Left hindlimb (tissue), 1 donor: Measurements from ENCODE around the gene B3GAT3.
"Not testable (repeated sequence)": the region's sequence is repeated elsewhere in the genome, so short reads cannot be mapped to it uniquely, and the experiment has no call there.

Source experiments
- DNase-seq: peaks from one replicate; pipeline ENCODE4 v3.0.0-alpha.2; 2018

Gene B3GAT3

DNA sequence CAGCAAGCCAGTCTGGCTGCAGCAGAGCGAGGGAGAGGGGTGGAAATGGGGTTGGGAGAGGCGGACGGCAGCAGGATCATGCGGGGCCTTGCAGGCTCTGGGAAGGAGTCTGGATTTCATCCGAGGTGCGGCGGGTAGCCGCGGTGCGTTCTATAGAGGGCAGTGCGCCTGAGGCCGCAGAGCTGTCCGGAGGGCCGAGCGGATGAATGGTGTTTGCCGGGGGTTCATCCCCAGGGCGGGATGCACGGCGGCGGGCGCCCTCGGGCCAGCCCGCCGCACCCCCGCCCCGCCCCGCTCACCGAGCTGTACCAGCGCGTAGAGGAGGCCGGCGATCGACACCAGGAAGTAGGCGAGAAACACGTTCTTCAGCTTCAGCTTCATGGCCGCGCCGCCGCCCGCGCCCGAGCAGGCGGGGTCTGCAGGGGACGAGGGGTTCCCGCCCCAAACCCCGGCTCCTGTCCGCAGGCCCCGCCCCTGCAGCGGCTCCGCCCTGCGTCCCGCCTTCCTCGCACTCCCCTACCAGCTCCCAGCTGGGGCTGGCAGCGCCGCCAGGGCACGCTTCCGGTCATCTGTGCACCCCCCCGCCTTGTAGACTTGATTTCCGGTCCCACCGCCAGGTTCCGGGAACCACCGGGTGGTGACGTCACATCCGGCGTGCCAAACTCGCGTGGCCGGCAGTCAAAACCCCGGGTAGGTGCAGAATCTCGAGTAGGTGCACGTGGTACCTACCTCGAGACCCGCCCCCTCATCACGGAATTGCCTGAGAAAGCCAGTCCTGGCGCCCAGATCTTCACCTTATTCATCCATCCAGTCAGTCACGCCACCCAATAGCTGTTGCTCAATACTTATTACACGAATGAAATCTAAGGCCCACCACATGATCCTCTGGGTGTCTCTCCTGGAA is at the start of gene B3GAT3:
TSS of gene B3GAT3 (minus strand) at position 420 of the 904 bp plus-strand sequence. CDS start at position 381, 39 bp downstream.
- peak; percentile 98 for DNase-seq

- DNase-seq = no peak
These were observed 49.4 kb upstream of the B3GAT3 start for GRCh38 chr11:62671236-62671607.

- DNase-seq = peak; percentile 13
These were observed 47.8 kb upstream of the B3GAT3 start for GRCh38 chr11:62669420-62670161.

GRCh38 chr11:62667460-62667859 is 45.7 kb upstream of the B3GAT3 start:
- no peak for DNase-seq

DNA sequence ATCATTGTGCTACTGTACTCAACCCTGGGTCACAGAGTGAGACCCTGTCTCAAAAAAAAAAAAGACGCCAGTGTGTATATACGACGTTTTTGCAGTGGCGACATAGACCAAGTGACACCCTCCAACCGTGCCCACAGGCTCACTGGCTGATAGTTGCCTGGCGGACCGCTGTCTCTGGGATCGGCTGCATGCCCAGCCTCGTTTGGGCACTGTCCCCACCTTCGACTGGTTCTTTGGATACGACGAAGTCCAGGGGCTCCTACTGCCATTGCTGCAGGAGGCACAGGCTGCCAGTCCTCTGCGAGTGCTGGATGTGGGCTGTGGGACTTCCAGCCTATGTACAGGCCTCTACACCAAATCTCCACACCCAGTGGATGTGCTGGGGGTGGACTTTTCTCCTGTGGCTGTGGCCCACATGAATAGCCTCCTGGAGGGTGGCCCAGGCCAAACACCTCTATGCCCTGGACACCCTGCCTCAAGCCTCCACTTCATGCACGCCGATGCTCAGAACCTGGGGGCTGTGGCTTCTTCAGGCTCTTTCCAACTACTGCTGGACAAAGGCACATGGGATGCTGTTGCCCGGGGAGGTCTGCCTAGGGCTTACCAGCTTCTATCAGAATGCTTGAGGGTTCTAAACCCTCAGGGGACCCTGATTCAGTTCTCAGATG is 44.6 kb upstream of the B3GAT3 start:
- no peak for DNase-seq

- peak; percentile 74 for DNase-seq
These were observed 43.9 kb upstream of the B3GAT3 start for GRCh38 chr11:62665599-62666258.

DNA sequence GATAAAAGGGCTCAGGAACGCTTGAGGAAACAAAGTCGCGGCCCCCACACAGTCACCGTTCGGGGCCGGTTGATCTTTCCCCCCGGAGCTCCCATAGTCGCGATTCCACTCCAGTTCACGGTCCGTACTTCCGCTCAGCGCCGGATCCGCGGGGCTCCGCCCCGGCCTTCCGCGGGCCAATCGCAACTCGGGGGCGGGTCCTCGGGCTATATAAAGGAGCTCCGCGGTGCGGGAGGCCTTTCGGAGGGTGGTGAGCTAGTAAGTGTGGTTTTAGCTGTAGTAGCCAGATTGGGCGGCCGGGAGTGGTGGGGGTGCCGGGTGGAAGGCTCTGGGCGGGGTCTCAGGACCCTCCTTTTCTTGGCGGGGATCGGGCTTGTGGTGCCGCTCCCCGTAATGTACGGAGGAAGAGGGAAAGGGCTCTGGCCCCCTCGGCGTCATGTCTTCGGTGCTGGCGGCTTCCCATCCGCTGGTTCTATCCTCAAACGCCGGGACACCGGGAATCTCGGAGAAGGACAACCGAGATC is 43.4 kb upstream of the B3GAT3 start, which contains the start of the genes C11orf98 and CSKMT:
TSS of gene C11orf98 (minus strand) at position 136 of the 524 bp plus-strand sequence. CDS start at position 95, 41 bp downstream.
TSS of gene CSKMT (plus strand) at position 238 of the 524 bp plus-strand sequence. CDS start 568 bp downstream, outside the sequence.
- DNase-seq = peak; percentile 98

GRCh38 chr11:62664405-62665074 is 42.8 kb upstream of the B3GAT3 start:
- no peak for DNase-seq

DNA sequence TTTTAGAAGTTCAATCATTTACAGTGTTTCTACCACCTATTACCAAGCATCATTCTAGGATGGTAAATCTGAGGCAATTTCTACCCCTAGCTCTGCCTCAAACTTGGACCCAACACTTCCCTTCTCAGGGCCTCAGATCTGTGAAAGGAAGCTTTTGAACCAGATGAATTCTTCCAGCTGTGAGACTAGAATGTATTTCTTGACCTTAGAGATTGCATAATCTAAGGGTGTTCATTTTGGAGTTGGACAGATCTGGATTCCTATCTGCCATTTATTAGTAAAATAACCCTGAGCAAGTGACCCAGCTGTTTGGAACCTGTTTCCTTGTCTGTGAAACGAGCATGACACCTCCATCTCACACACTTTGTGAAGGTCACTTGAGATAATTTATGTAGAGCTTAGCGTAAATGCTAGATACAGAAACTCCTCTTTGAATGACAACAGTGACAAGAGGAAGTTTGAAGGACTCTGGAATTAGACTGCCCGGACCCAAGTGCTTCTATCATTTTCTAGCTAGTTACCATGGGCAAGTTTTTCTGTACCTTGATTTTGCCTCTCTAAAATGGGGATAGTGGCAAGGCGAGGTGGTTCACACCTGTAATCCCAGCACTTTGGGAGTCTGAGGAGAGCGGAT is 35.1 kb upstream of the B3GAT3 start:
- DNase-seq = no peak

- no peak for DNase-seq
These were observed 32.5 kb upstream of the B3GAT3 start for GRCh38 chr11:62654297-62654696.

GRCh38 chr11:62652161-62653006 is 30.6 kb upstream of the B3GAT3 start:
- DNase-seq = no peak

- DNase-seq = not testable (repeated sequence)
These were observed 28.5 kb upstream of the B3GAT3 start for GRCh38 chr11:62650283-62650682.

- DNase-seq = no peak
These were observed 27.7 kb upstream of the B3GAT3 start for GRCh38 chr11:62649486-62649885.

DNA sequence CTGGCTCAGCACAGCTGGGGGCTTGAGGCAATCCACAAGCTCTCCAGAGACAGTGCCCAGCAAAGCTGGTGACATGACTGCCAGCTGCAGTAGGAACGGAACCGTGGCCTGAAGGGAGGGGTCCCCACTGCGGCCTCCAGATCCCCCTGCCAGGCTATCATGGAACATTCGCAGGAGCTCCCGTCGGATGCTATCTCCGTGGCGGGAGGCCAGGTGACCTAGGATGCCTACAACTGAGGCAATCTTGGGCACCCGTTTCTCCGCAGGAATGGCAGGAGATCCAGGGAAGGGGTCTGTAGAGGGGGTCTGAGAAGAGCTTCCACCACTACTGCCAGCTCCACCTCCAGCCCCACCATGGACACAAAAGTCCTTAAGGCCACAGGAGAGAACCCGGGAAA is 27.2 kb upstream of the B3GAT3 start:
- DNase-seq = no peak

GRCh38 chr11:62648185-62648966 is 26.6 kb upstream of the B3GAT3 start:
- DNase-seq = no peak

DNA sequence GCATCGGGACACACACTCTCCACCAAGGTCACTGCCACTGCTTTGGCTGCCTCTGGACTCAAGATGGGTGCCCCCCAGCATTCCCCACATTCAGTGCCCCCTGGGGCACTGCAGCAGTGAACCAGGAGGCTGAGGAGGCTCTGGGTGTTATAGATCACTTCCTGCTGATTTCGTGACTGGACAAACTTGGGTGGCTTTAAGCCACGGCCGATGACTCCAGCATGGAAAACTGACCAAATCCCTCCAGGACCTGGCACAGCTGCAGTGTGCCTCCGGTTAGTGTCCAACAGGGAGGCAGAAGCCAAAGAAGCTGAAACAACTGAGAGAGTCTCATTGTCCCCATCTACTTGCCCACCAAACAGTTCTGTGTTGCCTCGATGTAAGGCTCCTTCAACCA is 25.8 kb upstream of the B3GAT3 start:
- no peak for DNase-seq

- DNase-seq = no peak
These were observed 25.2 kb upstream of the B3GAT3 start for GRCh38 chr11:62646825-62647608.
